Thymus (tissue), 11 donors: ENCODE data around the gene PPFIA2. TPM values are rescaled to one million over a fixed set of nuclear protein-coding genes. Genes with fewer than 3 reads are reported as not detected.
A peak's percentile ranks its signal among the peaks of the same experiment; 100 is the strongest.
"Not testable (repeated sequence)": the region's sequence is repeated elsewhere in the genome, so short reads cannot be mapped to it uniquely, and the experiment has no call there.

Experiments used
- DNase-seq, 9 donors: peaks; one replicate each; pipeline ENCODE4 v3.0.0-alpha.2; 2013; ENCODE audit warnings: low spot score in 9 of 9, low read depth in 6 of 9, missing footprints in 1 of 9
- H3K27ac ChIP-seq, 2 donors: one replicate each; pipeline ENCODE4 v1.5.1; 2013; ENCODE audit warnings: control low read depth in 1 of 2, low read depth in 1 of 2, low read length in 1 of 2, mild to moderate bottlenecking in 1 of 2, moderate library complexity in 1 of 2
- H3K27me3 ChIP-seq, 2 donors: one replicate each; pipeline ENCODE4 v1.5.1; 2013; ENCODE audit warnings: low read length in 1 of 2; ENCODE audit not compliant: control insufficient read depth in 2 of 2, insufficient read depth in 1 of 2
- H3K36me3 ChIP-seq, 2 donors: one replicate each; pipeline ENCODE4 v1.5.1; 2013; ENCODE audit warnings: low read length in 1 of 2, mild to moderate bottlenecking in 1 of 2, moderate library complexity in 1 of 2; ENCODE audit not compliant: control insufficient read depth in 2 of 2, insufficient read depth in 2 of 2
- H3K4me1 ChIP-seq, 2 donors: one replicate each; pipeline ENCODE4 v1.5.1; 2013; ENCODE audit warnings: low read length in 2 of 2; ENCODE audit not compliant: control insufficient read depth in 2 of 2, insufficient read depth in 2 of 2
- H3K4me3 ChIP-seq, 2 donors: one replicate each; pipeline ENCODE4 v1.5.1; 2013; ENCODE audit warnings: low read length in 2 of 2, control low read depth in 1 of 2, mild to moderate bottlenecking in 1 of 2
- H3K9me3 ChIP-seq, 2 donors: one replicate each; pipeline ENCODE4 v1.5.1; 2013; ENCODE audit warnings: low read length in 1 of 2, mild to moderate bottlenecking in 1 of 2; ENCODE audit not compliant: control insufficient read depth in 2 of 2, insufficient read depth in 1 of 2
- WGBS: extraction: QIAGEN DNeasy Blood & Tissue Kit; methylation state at CpG from one replicate; pipeline ENCODE4 v1.1.7; 2013; 5-methylcytosine and 5-hydroxymethylcytosine counted together
- polyA plus RNA-seq: library from polyadenylated mRNA; stranded (reverse); fragments of 200-250 nt; gene quantifications from one replicate; pipeline ENCODE4 v1.2.3, GENCODE V29; 2013
- total RNA-seq: library from RNA; stranded (reverse); fragments of 120-200 nt; gene quantifications from one replicate; pipeline ENCODE4 v1.2.4, GENCODE V29; 2013
- donor health status: healthy.

PPFIA2 gene
- total and polyA plus RNA-seq, 2 donors: 0.23 to 0.24 TPM

GRCh38 chr12:81692008-81692407, 67.1 kb downstream of the PPFIA2 start:
- Histone ChIP-seq H3K27me3 (no peaks in the 10 kb centered on the region), H3K36me3 (no peaks in the 10 kb centered on the region), H3K9me3 (no peaks in the 10 kb centered on the region), H3K27ac (no peak overlapping the region), H3K4me1 (no peaks in the 10 kb centered on the region), H3K4me3 (no peak overlapping the region)
- DNase-seq: no peak
- 77% methylated on average over 1 of the region's 1 CpG for WGBS

- 85% methylated on average over 1 of the region's 1 CpG for WGBS
- Histone ChIP-seq H3K9me3 (no peaks in the 10 kb centered on the region), H3K27ac (no peak overlapping the region), H3K36me3 (no peaks in the 10 kb centered on the region), H3K4me1 (no peaks in the 10 kb centered on the region), H3K4me3 (no peak overlapping the region), H3K27me3 (no peaks in the 10 kb centered on the region)
- no peak for DNase-seq
Observed at GRCh38 chr12:81683881-81684280, 75.3 kb downstream of the PPFIA2 start.

GRCh38 chr12:81679614-81680013, 79.5 kb downstream of the PPFIA2 start:
- Histone ChIP-seq H3K27ac (no peak overlapping the region), H3K27me3 (no peaks in the 10 kb centered on the region), H3K4me3 (no peak overlapping the region), H3K9me3 (no peaks in the 10 kb centered on the region), H3K4me1 (no peaks in the 10 kb centered on the region), H3K36me3 (no peaks in the 10 kb centered on the region)
- DNase-seq: no peak
- WGBS: 92% methylated on average over 2 of the region's 2 CpGs

GRCh38 chr12:81670759-81671158, 88.4 kb downstream of the PPFIA2 start:
- H3K27me3 ChIP-seq: no peaks in the 10 kb centered on the region
- no peaks in the 10 kb centered on the region for H3K9me3 ChIP-seq
- no peak overlapping the region for H3K4me3 ChIP-seq
- H3K4me1 ChIP-seq: no peaks in the 10 kb centered on the region
- no peak overlapping the region for H3K27ac ChIP-seq
- DNase-seq: no peak
- H3K36me3 ChIP-seq: no peaks in the 10 kb centered on the region

GRCh38 chr12:81668475-81668874, 90.7 kb downstream of the PPFIA2 start:
- H3K4me1 ChIP-seq: no peaks in the 10 kb centered on the region
- H3K4me3 ChIP-seq: no peak overlapping the region
- WGBS: 31% methylated on average over 1 of the region's 1 CpG
- H3K27ac ChIP-seq: no peak overlapping the region
- no peak for DNase-seq
- H3K27me3 ChIP-seq: no peaks in the 10 kb centered on the region
- no peaks in the 10 kb centered on the region for H3K36me3 ChIP-seq
- H3K9me3 ChIP-seq: no peaks in the 10 kb centered on the region

- not testable (repeated sequence) for DNase-seq, H3K36me3 ChIP-seq, H3K9me3 ChIP-seq, H3K27ac ChIP-seq, H3K4me3 ChIP-seq, H3K4me1 ChIP-seq, H3K27me3 ChIP-seq
- 93% methylated on average over 6 of the region's 6 CpGs for WGBS
Observed at GRCh38 chr12:81659310-81659709, 99.8 kb downstream of the PPFIA2 start.

GRCh38 chr12:81644503-81644902, 114.6 kb downstream of the PPFIA2 start:
- 11% methylated on average over 1 of the region's 1 CpG for WGBS
- Histone ChIP-seq H3K27ac (no peak overlapping the region), H3K4me3 (no peak overlapping the region), H3K9me3 (no peaks in the 10 kb centered on the region), H3K27me3 (no peaks in the 10 kb centered on the region), H3K36me3 (no peaks in the 10 kb centered on the region), H3K4me1 (no peaks in the 10 kb centered on the region)
- DNase-seq: peak in 2 of 9 donors; percentile 2 to 18

- H3K27ac ChIP-seq: no peak overlapping the region
- H3K36me3 ChIP-seq: no peaks in the 10 kb centered on the region
- no peak for DNase-seq
- no peaks in the 10 kb centered on the region for H3K27me3 ChIP-seq
- H3K4me3 ChIP-seq: no peak overlapping the region
- 86% methylated on average over 1 of the region's 1 CpG for WGBS
- no peaks in the 10 kb centered on the region for H3K4me1 ChIP-seq
- no peaks in the 10 kb centered on the region for H3K9me3 ChIP-seq
Observed at GRCh38 chr12:81639196-81639595, 120.0 kb downstream of the PPFIA2 start.

- H3K9me3 ChIP-seq: no peaks in the 10 kb centered on the region
- H3K27me3 ChIP-seq: no peaks in the 10 kb centered on the region
- DNase-seq: no peak
- no peaks in the 10 kb centered on the region for H3K4me1 ChIP-seq
- no peak overlapping the region for H3K4me3 ChIP-seq
- H3K27ac ChIP-seq: no peak overlapping the region
- H3K36me3 ChIP-seq: no peaks in the 10 kb centered on the region
Observed at GRCh38 chr12:81633127-81633526, 126.0 kb downstream of the PPFIA2 start.
